NOMO-1 (cell line): ENCODE measurements around the gene NUB1.

Experiments used
- DNase-seq, 2 experiments: peaks; one replicate each; lab custom pipeline; 2025; ENCODE audit not compliant: unreplicated experiment in 2 of 2; lab: John Stamatoyannopoulos, UW

The NUB1 gene

DNA sequence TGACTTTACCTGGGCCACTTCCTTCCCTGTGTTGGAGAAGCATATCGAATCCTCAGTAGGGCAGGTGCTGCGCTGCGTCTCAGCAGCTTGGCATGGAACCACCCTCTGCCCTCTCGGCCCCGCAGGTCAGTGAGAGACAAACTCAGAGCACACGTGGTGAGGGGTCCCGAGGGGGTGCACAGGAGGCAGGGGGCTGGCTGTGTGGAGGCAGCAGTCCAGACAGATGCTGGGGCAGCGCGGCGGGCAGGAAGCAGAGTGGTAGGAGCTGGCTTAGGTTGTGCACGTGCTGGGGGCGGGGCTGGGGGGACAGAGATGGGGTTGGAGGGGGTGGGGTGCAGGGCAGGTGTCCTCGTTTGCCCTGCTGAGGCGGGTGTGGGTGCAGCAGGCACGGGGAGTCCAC is 33.1 kb downstream of the NUB1 start:
- DNase-seq = no peak

GRCh38 chr7:151375530-151376217 is 34.1 kb downstream of the NUB1 start:
- no peak for DNase-seq

DNA sequence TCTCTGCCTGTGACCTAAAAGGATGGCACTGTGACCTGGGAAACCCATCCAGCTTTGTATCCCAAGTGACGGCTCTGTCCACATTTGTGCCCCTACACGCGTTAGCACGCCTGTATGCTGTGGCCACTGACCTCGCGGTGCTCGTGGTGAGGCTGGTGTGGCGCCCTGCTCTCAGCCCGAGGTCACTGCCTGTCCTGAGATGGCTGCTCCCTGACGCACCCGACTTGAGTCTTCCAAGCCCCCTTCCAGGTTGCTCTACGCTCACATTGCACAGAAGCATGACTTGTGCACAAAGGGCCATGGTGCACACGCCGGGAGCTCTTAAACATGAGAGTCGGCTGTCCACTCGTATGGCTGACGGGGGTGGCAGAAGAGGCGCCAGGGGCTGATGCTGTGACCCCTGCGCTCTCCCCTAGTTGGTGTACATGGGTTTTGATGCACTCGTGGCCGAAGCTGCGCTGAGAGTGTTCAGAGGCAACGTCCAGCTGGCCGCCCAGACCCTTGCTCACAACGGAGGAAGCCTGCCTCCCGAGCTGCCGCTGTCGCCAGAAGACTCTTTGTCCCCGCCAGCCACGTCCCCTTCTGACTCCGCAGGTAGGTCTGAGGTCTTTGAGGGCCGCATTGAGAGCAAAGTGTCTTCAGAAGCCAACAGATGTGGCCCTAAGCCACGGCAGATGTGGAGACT is 34.7 kb downstream of the NUB1 start:
- DNase-seq = no peak

DNA sequence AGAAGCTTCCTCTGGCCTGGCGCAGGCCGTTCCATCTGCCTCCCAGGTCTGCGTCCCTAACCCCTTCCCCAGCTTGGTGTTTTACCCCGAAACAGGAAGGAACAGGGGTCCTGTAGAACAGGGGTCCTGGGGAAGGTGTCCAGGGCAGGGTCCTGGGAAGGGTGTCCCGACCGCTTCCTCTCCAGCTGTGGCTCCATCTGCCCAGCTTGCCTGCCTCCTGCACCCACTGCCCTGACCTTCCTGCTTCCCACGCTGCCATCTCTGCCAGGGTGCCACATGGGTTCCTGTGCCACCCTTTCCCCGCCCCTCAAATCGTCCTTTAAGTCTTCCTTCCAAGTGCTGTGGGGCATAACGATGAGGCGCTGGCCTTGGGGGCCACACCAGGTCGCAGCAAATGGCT is 35.8 kb downstream of the NUB1 start:
- no peak for DNase-seq

DNA sequence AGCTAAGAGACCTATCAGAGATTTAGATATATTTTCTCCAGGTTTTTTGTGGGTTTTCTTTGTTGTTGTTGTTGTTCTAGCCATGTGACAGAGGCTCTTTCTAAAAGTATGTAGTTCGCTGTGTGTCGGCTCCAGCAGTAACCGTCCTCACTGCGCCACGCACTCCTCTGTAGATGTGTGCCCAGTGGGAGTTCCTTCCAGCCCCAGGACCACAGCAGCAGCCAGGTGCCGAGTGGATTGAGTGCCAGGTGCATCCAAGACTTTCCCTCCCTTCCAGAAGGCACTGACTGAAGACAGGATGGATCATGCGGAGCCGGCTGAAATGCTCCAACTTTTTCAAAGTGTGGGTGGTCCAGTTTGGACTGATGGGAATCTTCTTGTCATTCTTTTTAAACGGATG is 36.4 kb downstream of the NUB1 start:
- DNase-seq = no peak

DNA sequence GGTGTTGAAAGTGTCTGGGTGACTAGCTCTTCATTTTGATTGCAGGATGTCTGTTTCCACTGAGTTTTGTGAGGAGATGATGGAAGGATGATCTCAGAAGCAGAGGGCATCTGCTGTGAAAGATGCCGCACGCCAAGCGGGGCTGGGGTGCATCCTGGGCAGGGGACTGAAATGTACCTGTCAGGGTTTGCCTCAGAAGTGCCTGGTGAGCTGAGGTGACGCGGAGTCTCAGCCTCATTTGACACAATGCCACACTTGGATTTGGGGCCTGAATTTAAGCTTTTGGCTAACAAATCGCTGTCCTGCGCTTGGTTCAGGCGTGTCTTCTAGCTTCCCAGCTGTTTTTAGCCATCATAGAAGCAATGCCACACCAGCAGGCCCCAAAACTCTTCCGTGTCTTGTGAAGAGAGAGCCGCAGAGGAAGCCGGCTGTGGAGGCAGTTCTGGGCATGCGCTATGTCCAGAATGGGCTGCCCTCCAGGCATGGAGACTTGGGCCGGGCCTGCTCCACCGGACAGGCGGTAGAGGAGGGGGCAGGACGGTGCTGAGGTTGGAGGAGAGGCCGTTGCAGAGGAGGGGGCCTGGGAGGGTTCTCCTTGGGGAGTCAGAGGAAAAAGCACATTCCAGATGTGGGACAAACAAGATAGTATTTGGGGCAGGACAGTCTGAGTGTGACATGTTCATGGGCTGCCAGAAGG is 37.0 kb downstream of the NUB1 start:
- DNase-seq = no peak

DNA sequence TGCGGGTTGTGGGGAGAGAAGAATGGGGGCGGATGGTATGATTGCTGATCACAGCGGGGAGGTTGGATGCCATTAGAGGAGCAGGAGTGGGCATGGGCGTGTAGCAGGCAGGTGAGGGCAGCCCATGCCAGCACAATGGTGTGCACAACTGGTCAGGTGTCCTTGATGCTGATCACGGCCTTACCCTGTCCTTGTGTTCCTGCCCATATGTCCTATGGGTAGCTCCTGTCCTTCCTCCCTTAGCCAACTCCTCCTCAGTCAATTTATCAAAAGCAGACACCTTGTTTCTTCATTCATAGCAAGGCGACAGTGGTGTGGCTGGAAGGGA is 37.5 kb downstream of the NUB1 start:
- no peak for DNase-seq

DNA sequence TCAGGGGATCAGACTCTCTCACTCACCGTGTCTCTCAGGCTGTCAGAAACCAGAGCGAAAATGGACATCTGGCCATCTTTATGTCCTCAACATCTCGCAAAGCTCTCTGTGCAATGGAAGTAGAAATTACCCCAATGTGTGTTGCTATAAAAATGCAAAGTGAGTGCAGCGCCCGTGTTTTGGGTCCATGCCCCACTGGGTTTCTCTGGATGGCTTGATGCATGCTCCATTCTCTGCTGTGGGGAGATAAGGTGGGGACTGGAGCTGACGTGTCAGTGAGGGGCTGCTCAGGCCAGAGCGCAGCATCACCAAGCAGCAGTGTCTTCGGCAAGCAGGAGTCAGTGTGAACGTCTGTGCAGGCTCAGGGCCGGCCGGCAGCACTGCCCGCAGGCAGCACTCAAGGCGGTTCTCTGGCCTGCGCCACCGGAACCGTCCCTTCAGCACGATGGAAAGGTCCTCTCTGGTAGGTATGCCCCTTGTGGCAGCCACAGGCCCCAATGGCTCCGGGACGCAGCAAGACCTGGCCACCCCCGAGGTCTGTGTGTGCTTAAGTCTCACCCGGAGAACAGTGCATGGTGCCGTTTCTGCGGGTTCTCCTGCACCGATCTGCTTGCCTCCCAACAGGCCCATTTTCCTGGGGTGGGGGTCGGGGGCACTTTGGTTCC is 38.1 kb downstream of the NUB1 start:
- no peak for DNase-seq

DNA sequence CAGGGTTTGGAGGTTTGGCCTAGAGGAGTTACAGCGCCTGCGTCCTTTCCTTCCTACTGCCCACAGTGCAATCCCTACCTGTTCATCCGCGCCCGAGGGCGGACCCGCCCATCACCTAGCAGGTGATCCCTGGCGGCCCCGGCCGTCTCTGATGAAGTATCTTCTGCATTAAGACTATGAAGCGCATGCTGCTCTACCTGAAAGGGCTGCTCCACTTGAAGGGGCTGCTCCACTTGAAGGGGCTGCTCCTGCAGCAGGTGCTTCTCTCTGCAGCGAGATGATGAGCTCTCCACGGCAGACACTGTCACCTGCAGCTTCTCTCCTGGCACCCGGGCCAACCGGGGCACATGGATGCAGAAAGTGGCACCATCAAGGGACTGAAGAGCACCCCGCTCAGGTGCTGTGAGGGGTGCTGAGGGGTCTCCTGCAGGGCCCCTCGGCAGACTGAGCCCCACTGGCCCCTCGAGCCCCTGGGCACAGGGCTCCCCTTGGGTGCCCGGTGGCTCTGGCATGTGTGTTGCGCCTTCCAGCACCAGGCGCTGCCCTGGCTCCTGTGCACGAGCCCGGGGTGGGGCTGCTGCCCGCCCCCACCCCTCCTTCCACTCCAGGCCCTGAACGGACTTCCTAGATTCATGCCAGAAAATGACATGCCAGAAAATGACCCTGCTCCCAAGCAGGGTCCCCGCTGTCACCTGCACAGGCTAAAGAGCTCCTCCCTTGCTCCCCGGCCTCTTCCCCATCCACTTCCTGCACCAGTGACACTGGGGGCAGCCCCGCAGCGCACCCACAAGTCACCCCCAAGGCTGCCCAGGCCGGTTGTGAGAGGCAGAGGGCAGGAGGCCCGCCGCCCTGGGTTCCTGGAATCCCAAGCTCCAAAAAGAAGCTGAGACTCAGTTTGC is 38.8 kb downstream of the NUB1 start:
- no peak for DNase-seq

DNA sequence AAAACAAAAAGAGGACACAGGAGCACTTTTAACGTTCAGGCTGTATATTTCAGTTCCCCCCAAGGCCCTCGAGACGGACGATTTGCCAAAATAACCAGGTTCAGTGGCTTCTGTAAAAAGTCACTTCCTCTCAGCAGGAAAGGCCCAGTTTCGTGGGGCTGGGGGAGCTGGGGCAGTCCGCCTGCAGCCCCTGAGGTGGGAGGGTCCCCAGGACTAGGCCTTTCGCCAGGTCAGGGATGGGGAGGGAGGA is 39.4 kb downstream of the NUB1 start:
- DNase-seq = peak; percentile 48 to 49

DNA sequence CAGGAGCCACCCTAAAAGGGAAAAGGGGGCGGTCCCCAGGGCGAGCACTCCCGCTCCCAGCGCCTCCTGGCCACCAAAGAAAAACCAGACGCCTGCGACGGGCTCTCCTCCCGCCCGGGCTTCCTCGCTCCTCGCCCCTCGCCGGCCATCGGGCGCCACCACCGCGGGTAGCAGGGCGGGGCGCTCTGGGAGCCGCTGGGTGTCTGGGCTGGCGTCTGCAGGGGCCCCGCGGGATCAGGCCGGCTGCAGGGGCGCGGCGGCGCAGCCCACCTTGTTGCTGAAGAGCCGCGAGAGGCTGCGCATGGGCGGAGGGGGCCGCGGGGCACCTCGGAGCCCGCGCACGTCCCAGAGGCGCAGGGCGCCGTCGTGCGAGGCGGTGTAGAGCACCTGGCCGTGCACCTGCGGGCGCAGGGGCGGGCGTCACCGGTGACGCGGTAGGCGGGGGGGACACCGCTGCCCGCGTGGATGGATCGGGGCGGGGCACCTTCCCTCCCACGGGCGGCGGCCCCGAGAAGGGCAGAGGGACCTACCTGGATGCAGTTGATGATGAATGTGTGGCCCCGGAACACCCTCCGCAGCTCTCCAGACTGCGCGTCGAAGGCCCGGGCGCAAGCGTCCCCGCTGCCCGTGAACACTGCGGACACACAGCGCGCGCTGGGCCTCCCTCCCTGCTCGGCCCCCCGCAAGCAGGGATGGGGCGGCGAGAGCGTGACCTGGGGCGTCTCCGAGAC is 39.9 kb downstream of the NUB1 start:
- DNase-seq = no peak

- DNase-seq = no peak
Observed at GRCh38 chr7:151382079-151382885, 40.7 kb downstream of the NUB1 start.

DNA sequence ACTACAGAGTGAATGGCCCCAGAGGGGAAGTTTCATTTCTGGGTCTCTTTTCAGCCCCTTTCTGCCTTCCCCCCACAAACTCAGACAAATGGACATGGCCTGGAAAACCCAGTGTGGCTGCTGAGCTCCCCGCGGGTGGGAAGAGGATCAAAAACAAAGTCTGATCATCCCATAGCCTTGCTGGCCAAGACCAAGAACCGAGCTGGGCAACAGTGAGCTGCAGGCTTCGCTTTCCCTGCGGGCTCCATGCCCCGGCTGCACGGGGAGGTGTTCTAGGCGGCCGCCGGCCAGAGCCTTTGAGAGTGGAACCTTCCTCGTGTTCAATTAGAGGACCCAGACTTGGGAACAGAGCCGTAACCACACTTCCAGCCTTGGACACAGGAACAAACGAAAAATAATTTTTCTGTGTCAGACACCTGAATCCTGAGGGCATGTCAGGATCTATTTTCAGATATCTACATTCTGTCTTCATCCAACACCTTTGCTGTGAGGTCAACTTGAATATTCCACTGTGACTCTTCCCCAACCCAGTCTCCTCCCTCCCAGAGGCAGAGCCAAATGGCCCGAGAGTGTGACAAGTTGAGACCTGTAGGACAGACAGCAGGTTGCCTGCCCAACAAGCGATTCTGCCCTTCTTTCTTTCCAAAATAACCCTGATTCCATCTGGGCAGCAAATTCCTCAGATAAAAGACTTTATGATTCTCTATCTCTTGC is 42.2 kb downstream of the NUB1 start:
- DNase-seq = no peak

DNA sequence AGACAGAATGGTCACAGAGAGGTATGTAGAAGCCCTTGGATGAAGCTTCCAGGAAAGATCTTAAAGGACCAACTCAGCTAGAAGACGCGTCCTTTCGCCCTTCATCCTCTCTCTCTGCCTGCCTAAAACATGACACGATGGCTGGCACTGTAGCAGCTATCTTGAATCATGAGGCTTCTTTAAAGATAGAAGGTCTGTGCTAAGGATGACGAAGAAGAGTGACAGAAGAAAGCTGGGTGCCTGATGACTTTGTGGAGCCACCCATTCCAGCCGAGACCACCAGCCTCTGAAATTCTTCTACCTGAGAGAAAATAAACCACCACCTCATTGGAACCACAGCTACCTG is 42.7 kb downstream of the NUB1 start:
- no peak for DNase-seq

DNA sequence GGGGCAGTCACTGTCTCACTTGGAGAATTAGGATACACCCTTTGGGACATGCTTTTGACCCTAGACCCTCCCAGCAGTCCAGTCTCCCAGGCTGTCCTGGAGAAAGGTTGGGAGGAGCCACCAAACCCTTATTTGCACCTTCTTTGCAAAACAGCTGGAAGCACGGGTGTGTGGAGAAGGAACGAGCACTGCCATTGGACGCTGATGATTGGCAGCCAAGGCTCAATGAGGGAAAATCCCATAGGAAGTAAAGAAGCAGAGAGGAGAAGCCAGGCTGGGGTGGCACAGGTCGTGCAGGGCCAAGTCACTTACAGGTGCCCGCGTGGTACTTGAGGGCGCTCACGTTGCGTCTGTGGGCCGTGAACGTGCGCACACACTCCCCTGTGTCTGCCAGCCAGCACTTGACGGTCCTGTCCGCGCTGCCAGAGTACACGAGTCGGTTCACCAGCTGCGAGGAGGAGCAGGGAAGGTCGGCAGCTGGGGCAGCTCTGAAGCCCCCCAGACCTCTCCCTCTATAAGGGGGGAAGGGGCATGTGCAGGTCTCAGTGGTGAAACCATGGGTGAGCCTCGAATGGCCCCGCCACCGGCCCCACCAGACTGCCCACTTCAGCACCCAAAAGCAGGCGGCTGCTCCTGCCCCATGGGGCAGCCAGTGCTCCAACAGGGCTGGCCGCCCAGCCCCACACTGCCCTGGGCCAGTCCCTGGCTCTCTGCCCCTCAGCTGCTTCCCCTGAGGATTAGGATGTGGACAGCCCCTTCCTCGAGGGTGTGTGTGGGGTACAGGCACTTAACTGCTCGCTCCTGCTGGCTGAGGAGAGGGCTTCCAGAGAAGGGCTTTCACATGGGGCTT is 43.4 kb downstream of the NUB1 start:
- DNase-seq = no peak

GRCh38 chr7:151385626-151386300 is 44.2 kb downstream of the NUB1 start:
- no peak for DNase-seq

- DNase-seq = no peak
Observed at GRCh38 chr7:151386301-151387160, 44.9 kb downstream of the NUB1 start.
